DMS114 treated with DMSO at 0.1 percent for 48 hours (cell line): Measurements from ENCODE around the gene SENP1.

Experiments used
- DNase-seq: peaks from one replicate; lab custom pipeline; 2025; ENCODE audit not compliant: unreplicated experiment; lab: John Stamatoyannopoulos, UW

Gene SENP1

DNA sequence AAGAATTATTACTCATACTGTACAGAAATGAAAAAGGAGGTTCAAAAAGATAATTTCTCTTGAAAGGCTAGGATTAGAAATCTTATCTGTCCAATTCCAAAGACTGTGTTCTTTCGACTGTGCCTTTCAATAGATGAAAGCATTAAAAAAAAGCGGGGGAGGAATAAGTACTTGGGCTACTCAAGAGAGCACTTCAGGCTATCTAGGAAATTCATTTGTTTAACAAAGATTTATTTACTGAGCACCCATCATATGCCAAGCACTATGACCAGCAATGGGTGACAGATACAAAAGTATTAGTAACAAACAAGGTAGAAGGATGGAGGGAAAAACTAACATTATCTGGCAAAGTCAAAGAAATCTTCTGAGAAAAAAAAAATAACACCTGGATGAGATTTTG lies 37.4 kb downstream of the SENP1 start:
- DNase-seq: no peak

DNA sequence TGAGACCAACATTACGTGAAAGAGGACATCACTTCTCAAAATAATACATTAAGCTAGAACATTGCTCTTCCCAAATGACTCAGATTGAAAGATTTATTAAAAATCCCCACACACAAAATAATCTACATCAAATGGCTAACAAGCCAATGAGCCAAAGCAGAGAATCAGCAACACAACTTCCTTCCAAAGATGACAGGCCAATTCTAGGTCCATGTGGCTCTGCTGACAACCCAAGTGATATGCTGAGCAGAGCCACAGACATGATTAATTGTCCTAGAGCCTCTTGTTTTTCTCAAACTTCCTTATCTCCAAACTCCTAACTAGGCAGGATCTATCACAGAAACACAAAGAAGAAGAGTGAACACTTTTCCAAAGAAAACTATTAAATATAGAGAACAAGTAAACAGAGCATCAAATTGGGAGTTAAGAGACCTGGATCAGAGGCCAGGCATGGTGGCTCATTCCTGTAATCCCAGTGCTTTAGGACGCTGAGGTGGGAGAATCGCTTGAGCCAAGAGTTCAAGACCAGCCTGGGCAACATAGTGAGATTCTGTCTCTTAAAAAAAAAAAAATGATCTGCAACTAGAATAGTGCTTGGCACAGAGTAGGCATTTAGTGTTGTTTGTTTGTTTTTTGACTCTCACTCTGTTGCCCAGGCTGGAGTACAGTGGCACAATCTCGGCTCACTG lies 38.5 kb downstream of the SENP1 start:
- no peak for DNase-seq

DNA sequence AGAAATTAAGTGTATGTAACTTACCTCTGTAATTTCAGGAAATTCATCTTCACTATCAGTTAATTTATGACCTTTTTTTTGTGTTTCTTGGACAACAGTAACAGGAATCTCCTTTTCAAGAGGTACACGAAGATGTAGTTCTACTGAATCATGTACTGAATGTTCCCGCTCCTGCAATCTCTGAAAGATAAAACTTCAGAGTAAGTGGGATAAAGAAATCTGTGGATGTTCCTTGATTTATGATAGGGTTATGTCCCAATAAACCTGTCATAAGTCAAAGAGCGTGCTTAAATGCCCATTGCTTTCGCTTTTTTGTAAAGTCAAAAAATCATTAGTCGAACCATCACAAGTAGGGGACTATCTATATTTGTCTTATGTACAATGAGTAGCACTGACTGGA lies 40.8 kb downstream of the SENP1 start:
- DNase-seq: no peak

DNA sequence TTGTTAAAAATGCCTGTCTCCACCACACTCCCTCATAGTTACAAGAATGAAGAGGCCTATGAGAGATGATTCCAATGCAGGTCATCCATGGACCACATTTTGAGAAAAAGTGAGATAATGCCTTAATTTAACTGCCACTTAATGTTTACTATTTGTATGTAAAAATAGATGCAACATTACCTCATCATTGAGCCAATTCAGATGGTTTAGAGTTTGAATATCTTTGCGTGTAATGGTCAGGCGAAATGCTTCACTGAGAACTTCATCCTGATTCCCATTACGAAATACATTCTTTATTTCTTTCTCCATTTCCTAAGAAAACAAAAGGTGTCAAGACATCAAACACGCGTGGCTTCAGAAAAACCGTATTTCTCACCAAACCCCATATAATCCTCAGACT lies 42.3 kb downstream of the SENP1 start:
- no peak for DNase-seq

DNA sequence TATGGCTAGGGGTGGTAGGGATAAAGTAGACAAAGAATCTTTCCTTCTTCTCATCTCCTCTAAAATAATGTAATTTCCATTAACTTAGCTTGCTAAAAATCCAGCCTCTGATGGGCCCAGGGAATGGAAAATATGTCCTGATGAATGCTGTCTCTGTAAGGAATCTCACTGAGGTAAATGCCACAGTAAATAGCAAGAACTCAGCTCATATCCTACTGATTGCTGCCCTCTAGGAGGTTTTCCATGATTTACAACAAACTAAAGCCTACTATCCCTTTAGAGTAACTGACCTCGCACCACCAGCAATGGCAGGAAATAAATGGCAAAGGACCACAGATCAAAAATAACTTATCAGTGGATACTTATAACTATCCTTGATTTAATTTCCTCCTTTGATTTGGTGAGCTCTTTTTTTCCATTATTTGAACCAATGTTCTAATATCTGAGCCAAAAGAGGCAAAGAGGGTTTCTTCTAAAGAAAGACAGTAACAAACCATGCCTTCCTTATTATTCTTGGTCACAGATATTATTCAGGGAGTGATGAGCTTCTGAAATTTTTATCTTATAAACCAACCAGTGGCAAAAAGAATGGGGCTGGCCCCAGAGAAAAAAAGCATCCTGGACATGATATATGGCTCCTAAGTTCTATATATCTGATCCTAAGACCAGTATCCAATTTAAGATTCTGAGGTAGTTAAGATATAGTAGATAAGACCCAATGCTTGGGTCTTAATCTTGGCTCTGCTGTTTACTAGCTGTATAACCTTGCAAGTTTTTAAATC lies 43.8 kb downstream of the SENP1 start:
- no peak for DNase-seq

DNA sequence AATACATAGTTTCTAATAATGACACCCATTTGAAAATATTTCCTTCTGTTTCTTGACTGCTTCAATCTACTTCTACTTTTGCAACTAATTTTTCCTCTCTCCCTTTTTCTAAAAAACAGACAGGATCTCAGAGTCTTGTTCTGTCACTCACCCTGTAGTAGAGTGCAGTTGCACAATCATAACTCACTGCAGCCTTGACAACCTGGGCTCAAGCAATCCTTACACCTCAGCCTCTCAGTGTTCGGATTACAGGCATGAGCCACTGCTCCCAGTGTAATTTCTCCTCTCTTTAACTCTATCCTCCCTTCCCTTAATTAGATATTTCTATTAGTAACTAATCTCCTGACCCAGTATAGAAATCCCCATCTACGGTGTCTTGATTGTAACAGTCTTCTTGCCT lies 45.4 kb downstream of the SENP1 start:
- DNase-seq: no peak

DNA sequence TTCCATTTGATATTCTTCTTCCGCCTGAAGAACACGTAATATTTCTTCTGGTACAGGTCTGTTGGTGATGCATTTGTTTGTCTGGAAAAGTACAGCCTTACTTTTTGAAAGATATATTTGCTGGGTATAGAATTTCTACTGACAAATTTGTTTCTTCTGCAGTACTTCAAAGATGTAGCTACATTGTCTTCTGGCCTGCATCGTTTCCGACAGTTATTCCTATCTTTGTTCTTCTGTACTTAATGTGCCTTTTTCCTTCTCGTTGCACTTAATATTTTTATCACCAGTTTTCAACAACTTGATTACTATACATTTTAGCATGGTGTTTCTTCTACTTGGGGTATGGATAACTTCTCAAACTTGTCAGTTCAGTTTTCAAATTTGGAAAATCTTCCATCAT lies 47.1 kb downstream of the SENP1 start:
- no peak for DNase-seq

DNA sequence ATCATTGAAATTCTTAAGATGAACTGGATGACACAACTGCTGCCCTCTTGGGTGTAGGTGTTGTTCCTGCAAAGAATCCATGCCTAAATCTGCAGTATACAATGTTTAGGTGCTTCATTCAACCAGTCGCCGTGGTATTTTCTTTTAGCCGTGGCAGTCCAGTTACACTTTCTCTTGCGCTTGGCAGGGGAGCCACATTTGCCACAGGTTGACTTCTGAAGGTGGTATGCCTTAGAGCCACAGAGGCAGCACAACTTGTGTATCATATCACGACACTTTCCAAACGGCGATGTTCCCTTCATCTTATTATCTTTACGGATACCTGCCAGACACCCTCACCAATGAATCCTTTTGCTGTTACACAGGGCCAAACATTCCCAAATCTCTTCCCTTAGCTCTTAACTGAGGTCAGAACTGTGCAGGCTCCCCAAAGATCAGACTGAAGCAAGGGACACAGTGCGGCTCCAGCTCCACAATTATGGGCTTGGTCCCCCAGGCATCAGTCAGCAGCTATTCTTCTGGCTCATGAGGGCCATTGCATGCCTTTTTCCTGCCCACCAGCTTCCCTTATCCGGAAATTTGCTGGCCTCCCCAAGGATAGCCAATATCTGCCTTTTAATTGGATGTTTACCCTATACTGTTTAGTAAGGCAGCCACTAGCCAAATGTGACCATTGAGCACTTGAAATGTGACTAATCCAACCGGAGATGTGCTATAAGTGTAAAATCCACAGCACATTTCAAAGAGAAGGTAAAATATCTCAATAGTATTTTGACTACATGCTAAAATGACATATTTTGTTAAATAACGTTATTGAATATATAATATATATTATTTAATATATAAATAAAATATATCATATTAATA lies 50.7 kb downstream of the SENP1 start:
- no peak for DNase-seq

DNA sequence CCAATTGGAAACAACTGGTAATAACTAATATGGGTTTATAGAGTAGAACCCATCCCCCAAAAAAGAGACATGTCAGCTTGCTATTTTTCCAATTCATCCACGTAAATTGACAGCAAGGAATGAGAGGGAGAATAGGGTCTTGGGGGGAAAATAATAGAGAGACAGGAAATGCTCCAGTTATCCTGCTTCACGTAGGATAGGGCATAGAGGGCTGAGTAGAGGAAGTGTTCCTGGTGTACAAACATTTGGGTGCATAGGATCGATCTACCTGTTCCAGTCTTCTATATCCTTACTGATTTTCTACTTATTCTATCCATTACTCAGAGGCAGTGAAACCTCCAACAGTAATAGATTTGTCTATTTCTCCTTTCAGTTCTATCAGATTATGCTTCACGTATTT lies 52.0 kb downstream of the SENP1 start:
- DNase-seq: no peak

DNA sequence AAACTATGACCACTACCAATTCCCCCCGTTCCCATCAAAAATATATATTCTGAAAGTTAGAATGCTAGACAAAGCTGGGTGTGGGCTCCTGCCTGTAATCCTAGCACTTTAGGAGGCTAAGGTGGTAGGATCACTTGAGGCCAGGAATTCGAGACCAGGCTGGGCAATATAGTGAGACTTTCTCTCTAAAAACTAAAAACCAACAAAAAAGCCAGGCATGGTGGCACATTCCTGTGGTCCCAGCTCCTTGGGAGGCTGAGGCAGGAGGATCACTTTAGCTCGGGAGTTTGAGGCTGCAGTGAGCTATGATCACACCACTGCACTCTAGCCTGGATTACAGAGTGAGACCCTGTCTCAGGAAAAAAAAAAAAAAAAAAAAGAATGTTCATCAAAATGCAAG lies 52.8 kb downstream of the SENP1 start:
- no peak for DNase-seq

DNA sequence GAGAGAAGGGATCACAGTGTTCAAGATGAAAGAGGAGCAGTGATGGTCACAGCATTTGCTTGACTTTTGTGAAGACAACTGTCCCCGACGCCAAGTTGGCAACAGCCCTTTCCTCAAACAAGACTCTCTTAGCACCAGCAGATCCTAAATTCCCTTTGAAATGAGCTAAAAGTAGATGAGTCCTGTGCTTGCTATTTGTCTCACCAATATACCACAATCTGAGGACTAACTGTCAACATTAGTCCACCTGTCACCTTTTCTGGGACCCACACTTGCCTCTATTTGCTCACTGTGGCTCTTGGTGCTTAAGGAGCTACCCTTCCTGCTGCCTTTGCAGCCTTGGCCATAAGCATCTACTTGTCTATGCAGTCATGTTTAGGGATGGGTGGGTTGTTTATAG lies 54.2 kb downstream of the SENP1 start:
- DNase-seq: no peak

DNA sequence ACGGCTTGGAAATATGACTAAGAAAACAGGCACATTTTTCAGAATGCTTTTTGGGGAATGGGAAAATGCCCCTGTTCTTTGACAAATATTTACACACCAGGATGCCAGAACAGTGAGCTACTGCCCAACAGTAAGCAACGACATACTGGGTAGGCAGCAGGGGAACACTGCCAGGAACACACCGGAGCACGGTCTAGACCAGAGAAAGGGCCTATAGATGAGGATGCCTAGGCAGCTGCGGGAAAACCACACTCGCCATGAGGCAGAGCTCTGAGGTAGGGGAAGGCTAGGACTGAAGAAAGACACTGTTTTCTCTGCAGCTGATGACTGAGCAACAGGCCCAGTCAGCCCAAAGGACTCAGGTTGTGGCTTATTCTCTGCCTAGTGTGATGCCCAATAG lies 55.7 kb downstream of the SENP1 start:
- DNase-seq: no peak

DNA sequence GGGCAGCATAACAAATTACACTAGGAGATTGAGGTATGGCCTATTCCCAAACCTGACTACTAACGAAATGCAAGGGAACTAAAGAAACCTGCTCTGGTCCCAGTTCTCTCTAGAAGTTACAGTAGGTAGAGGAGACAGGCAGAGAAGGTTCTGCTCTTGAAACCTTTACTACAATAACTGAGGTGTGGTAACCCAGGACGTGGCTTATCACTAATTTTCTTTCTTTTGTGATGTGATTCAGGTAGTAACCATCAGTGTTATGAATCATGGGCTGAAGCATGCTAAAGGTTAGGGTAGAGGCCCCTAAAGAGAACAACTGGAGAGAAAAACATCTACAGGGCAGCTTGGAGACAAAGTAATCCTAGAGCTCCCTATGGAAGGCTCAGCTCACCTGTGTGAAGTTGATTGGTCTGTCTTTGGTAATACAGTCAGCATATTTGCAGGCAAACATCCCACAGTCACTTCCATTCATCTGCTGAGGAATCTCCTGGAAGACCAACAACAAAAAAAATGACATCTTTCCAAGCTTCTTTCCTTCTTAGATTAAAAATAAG lies 59.8 kb downstream of the SENP1 start:
- no peak for DNase-seq

DNA sequence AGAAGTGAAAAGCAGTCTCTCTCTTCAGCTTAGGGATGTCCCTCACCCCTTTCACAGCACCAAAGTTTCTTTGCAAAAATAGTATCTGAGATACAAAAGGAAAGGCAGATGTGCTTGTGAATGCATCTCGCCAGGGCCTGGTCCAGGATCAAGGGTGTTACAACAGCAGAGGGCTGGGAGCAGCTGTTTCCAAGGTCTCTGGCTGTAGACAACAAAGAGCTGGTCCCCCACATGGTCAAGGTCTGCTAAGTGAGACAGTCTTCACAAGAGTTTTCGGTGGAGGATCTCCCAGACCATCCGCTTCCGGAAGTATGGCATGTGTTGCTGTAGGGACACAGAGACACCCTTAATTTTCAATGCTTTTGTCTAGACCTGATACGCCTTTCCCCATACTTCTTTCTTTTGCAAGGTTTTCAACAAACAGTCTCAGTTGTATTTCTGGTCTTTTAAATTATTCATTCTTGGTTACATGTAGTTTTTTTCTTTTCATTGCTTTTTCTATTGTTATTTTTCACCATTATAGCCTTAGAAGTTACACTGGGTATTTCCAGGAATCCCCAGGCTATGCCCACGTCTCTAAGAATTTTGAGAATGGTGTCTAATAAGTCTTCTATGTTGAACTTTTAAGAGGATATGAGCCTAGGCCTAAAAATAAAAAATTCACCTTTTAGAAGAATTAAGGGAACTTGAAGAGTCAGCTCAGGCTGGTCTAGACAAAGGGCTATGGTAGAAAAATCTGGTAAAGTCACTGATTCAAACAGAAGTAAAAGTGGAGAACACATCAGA lies 60.6 kb downstream of the SENP1 start:
- DNase-seq: no peak

DNA sequence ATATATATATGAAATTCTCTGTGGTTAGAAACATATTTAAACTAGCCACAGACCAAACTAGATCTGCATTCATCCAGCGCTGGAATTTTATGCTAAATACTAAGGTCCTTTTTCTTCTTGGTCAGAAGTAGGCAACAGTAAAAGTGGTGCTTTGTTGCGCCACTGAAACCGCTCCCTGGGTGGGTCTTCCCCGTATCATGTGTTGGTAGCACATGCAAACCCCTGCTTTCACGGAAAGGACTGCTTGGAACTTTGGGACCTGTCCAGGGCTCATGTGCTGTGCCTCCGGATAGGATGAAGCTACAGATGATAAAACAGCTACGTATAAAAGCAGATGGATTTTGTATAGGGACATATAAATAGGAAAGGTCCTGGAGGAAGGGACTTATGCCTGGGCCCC lies 61.5 kb downstream of the SENP1 start:
- DNase-seq: no peak

DNA sequence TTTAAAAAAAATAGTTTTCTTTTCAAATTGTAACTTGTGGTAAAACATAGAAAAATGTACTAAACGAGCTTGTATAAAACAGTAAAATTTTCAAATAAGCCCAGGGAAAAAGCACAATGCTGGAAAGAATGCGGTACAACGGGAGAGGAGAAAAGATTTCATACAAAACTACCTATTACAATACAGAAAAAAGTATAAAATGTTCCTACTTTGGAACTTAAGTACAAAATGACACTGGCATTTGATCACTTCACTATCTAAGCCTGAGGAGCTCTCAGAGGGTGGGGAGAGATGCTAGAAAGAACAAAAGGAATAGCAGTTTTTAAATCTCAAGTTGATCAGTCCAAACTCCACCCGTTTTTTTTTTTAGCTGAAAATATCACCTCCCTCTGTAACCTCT lies 62.1 kb downstream of the SENP1 start:
- DNase-seq: no peak

DNA sequence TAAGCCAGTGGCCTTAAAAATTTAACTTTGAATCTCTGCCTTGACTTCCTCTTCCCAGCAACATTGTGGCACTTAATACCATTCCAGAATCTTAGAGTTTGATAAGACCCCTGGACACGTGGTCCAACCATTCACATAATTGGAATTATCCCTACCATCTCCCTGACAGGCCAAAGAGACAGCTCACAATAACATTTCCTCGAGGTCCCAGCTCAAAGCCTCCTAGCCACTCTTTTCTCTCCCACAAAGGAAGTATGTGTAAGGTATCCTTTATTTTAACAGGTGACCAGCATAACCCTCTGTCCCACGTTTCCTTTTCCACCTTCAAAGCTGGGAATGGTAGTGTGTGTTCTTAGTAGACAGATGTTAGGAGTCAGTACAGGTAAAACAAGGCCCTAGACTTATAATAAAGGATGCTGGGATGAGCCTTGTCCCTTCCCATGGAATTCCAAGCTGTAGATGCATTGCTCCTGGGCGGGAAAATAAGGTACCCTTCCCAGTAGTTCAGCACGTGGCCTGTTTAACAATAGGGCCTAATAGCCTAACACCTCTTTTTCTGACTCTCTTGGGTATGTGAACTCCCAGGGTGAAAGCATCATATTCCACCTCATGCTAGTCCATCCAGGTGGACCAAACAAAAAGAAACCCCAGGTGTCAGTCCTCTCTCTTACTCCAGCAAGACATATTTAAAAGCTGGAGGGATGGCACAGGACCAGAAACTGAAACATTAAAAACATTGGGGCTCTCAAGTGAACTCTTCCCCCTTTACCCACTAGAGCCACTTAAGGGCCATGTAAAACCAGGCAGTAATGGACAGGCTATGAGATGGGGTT lies 64.1 kb downstream of the SENP1 start:
- no peak for DNase-seq

DNA sequence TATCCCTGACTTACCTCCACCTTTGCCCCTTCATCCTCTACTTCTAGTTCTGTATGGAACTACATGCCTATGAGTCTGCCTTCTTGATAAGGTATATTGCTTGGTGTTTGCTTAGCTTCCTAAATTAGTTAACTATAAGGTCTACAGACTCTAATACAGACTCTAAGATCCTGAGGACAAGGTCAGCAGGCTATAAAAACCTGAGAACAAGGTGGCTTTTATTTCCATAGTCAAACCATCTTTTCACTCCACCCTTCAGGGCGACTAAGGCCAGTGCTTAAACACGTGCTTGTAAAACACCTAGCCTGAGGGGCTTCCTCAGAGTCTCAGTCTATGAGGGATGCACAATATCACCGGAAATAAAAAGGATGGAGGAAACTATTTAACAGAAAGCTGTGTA lies 65.5 kb downstream of the SENP1 start:
- no peak for DNase-seq

DNA sequence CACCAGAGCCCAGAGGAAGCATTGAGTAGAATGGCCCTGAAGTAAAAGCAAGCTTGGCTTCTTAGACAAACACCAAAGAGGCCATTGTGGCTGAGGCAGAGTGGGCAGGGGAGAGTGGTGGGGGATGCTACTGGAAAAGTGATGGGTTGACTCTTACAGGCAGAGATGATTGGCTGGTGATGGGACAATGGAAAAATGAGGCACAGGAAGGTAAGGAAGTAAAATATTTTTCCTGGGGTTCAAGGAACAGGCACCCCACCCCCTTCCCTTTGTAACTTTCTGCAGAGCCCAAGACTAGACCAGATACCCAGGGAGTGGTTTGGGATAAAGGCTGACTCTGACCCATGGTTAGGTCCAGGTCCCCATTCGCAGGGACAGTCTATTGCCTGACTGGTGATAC lies 66.7 kb downstream of the SENP1 start:
- DNase-seq: no peak

DNA sequence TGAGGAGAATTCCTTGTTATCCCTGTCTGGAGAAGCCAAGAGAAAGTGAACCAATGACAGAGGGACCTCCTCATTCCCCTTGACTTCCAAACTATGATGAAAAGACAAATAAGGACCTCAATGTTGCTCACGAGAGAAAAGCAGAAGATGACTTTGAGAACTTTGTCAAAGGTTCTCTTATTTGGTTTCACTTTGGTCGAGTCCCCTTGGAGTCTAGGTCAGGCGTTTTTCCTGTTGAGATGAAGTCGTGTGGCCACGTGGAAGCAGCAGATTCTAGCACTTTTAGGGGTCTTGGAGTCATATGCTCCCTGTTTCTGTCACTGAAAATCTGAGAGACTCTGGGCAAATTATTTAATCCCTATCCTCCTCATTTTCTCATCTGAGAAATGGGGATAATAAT lies 67.8 kb downstream of the SENP1 start:
- DNase-seq: no peak
